DMS53 (cell line): Measurements from ENCODE around the gene UBE4A.
A peak's percentile ranks its signal among the peaks of the same experiment; 100 is the strongest.

Source experiments
- DNase-seq: peaks from one replicate; lab custom pipeline; 2025; lab: John Stamatoyannopoulos, UW

The UBE4A gene

DNA sequence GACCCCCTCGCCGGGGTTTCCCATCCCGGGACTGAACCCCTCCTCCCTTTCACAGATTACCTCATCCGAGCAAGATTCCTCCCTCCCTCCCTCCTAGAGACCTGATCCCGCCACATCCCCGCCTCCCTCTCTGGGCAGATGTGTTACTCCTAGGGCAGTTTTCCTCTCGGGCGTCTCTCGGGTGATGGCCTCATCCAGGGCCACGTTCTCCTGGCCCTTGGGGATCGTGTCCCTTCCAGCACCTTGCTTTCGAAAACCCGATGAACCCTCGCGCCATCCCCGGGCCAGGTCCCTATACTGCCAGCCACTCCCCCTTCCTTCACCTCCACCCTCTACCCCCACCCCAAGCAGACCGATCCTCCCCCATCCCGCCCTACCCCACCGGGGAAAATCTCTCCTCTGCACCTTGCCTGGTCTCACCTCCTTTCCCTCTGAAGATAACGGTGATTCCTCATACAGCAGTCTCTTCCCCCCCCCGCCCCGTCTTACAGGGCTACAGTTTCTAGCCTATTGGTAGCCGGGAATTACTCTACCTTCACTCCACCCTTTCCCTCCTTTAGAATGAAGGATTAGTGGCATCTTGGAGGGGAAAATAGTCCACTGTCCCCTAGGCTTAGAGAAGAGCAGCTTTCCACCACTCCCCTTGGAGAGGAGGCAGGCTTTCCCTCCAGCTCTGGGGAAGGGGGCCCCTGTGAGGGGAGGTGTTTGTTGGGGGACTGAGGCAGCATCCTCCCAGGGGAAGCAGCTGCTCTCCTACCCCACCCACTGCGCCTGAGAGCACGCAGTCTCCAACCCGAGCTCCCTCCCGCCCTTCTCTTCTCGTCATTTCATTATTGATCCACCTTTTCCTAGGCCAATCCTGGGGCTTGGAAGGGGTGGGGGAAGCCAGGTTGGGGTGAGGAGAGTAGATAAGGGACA lies 78.1 kb downstream of the UBE4A start:
- peak; percentile 79 for DNase-seq

DNA sequence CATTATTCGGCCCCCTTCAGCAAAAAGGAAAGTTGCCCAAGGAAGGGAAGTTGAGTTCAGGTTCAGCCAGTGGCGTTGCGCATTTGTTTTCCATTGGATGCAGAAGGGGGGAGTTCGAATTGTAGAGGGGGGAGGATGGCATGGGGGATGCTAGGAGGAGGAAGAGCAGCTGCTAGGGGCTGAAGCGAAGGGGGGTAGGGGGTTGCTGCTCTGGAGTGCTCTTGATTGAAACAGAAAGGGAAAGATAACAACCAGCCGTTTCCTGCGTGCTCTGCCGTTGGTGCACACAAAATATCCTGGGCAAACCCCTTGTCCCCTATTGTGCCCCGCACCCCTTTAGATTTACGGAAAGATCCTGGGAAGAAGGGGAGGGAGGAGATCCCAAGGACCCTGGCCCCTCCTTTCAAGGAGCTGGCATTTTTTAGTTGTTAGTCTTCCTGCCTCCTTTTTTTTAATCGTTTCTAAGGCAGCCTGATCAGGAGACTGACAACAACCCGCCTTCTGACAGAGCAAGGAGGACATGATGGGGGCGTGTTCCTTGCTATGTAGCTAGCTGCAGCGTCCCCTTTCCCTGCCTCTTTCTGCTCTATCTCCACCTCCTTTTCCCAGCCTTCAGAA lies 79.0 kb downstream of the UBE4A start:
- peak; percentile 37 for DNase-seq

DNA sequence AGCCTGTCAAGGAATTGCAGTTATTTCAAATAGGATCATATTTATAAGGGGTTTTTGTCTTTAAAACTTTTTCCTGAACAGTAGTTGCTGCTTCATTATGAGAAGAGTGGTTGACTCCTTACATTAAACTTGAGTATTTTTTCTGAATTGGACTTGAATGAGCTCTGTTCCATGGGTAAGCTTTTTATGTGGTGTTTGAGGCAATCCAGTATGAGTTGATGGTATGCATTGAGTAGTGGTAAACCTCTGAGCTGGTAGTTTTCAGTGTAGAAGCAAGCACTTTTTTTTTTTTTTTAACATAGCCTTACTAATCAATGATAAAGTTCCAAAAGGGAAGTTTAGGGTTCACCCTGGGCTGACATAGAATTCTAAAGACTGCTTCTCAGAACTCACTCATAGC lies 80.2 kb downstream of the UBE4A start:
- no peak for DNase-seq

DNA sequence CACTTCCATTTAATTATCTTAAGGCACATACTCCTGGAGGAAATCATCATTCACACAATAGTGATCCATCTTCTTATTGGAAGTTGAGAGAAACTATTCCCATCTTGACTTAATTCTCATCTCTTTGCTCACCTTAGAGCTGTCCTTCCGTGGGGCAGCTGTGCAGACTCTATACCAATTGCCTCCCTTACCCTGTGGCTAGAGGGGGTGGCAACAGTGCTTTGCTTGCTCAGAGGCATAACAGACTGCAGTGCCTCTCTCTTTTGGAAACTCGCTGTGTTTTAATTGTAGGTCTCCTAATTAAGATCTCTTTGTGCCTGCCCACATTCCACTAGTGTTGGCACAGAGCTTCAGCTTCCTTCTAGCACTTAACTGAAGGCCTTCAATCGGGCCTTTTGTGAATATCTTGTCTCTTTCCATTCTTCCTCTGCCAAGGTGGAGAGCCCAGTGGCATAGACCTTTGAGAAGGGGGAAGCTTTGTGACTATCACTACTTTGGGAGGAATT lies 82.4 kb downstream of the UBE4A start:
- no peak for DNase-seq

DNA sequence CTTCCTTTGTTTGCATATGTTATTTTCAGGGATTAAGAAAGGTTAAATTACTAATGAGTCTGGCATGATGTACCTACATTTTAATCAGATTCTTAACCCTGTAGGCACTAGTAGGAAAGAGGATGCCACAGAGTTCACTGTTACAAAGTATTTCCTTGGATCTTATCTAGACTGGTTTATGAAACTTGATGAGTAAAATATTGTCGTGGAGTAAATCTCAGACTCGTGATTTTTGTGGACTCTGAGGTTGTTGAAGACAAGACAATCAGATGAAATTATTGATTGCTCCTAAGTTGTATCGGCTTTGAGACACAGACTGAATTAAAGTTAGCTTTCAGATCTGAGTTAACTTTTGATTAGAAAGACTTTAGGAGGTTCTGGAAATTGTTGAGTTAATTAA lies 82.9 kb downstream of the UBE4A start:
- DNase-seq, result no peak

DNA sequence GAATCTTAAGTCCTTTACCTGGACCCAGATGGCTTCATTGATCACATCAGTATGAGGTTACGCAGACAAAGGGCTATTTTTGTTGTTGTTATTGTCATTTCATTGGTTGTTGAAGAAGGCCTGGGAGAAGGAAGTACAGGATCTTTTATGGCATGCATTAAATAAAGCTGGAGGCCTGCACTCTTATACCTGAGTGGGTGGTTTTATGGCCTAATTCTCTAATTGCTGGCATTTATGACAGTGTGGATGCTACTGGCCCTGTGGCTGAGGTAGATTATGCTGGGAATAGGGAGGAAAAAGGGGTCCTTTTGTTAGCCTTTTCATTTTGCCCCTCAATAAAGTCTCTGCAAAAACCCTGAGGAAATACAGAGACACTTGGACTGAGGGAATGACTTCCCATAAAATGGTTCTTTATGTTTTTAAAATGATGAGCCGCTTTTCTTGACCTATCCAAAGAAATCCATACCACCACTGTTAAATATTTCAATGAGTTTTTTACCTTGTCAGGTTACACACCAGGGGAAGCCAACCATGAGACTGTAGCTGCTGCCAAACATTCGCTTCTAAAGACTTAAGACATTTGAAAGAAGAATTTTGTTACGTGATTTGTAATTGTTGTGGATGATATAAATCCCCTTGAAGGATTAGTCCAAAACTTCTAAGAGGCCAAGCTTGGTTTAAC lies 83.6 kb downstream of the UBE4A start:
- DNase-seq, result no peak

DNA sequence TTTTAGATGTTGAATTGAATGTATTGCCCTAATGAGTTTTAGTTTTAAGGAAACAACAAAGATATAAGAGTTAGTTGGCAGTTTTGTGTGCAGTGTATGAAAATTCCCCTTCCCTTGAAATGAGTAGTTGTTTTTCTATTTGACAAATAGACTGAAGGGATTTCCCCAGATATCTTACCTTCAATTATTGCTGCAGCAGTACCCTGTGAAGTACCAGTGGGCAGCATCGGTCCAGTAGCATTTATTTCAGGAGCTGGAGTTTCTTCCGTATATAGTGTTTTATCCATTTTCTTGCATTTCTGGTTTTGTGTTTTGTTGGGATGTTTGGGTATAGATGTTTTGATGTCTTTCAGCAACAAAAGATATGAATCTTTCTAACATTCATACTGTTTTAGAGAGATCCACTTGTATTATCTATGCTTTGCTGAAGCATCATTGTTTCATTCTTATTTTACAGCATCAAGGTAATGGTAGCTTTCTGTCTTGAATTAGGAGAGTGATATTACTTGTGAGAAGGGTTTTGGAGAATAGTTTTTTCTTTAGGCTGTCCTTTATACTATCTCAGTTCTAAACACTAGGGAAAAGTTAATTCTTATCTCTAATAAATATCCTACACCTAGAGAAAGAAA lies 84.3 kb downstream of the UBE4A start:
- DNase-seq, result no peak

DNA sequence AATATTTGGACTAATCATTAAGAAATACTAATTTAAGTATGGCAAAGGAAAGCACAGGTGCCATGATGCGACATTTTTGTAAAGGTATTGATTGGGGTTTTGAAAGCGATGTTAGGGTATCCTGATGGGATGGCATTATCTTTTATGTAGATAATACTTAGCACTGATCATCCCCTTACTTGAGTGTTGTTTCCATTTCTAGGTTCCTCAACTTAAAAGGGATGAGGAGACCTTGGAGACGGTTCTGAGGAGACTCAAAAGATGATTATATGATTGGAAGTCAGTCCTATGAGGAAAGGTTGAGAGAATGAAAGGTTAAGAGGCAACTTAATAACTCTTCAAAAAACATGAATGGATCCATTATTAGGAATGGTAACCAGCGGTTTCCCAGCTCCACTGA lies 88.0 kb downstream of the UBE4A start:
- DNase-seq, result no peak

DNA sequence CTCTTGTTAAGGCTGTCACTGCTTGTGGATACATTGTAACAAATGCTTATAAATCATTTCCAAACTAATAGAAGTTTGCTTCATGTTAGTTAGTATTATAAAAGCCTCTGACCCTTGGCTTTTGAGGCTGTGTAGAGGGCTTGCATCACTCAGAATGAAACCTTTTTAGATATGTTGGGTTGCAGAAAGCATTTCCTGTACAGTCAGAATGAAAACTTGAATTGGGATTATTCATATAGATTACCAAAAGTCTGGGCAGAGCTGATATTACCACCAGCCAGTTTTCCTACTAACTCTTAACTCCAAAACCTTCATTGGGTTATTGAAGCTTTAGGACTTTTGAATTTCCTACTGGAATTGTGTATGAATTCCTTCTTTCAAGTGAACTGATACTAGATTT lies 88.9 kb downstream of the UBE4A start:
- DNase-seq, result no peak
